Mesothelial cell of epicardium (in vitro differentiated cells): ENCODE measurements around the gene CCL28. TPM values are rescaled to one million over a fixed set of nuclear protein-coding genes. Genes with fewer than 3 reads are reported as not detected.

Experiments
- DNase-seq, 2 experiments: peaks; one replicate each; pipeline ENCODE4 v3.0.0; 2021; ENCODE audit warnings: low spot score in 2 of 2; ENCODE audit not compliant: unreplicated experiment in 2 of 2
- H3K27ac Mint-ChIP-seq: 2 replicates; pipeline ENCODE4 v1.8.0; 2021; ENCODE audit warnings: mixed read lengths
- H3K27me3 Mint-ChIP-seq: 2 replicates; pipeline ENCODE4 v1.8.0; 2021; ENCODE audit warnings: low read depth, mixed read lengths
- H3K36me3 Mint-ChIP-seq: 2 replicates; pipeline ENCODE4 v1.8.0; 2021; ENCODE audit warnings: mixed read lengths
- H3K4me1 Mint-ChIP-seq: 2 replicates; pipeline ENCODE4 v1.8.0; 2021; ENCODE audit warnings: mixed read lengths
- H3K4me3 Mint-ChIP-seq: 2 replicates; pipeline ENCODE4 v1.8.0; 2021; ENCODE audit warnings: mild to moderate bottlenecking, moderate library complexity, mixed read lengths
- H3K9me3 Mint-ChIP-seq: 2 replicates; pipeline ENCODE4 v1.8.0; 2021; ENCODE audit warnings: mixed read lengths
- total RNA-seq: library from RNA; stranded (reverse); gene quantifications from 3 replicates; pipeline ENCODE4 v1.2.1, GENCODE V29; 2021
- TF ChIP-seq, protein P1 (sequence below): fragments of 200-600 bp; sonication (generic); IDR thresholded peaks from one replicate; pipeline ENCODE4 v1.5.0; 2021; ENCODE audit warnings: antibody characterized with exemption; ENCODE audit not compliant: unreplicated experiment

Gene CCL28
- total RNA-seq, 1 donor from 2014 or later: not detected

DNA sequence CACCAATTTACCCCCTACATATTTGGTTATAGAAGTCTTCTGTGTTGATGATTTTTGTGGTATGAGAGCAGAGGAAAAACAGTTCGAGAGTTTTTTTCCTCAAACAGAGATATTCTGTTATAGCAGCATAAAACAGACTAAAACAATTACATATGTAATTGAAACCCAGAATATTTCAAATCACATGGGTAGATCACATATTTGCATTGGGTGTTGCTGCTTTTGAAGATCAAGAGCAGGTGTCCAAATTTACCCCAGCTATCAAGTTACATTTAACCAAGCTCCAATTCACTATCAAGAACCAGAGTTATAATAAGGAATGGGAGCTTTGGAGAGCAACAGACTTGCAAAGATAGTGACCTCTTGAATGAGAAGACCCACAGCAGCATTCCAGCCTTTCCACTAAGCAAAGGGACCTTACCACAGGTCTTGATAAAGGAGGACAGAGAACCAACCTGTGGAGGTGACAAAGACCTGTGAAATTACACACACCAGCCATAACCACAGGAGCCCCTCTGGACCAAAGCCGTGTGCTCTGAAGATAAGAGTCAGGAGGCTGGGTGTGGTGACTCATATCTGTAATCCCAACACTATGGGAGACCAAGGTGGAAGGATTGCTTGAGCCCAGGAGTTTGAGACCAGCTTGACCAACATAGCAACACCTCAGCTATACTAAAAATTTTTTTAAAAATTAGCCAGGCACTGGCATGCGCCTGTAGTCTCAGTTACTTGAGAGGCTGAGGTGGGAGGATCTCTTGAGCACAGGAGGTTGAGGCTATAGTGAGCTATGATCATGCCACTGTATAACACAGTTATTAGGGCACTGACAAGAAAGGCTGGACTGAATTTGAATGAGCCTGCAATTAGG, 4.0 kb upstream of the CCL28 start:
- DNase-seq: no peak
- Mint-ChIP-seq H3K9me3 (no peaks in the 10 kb centered on the region), H3K27me3 (no peaks in the 10 kb centered on the region), H3K4me1 (no peaks in the 10 kb centered on the region), H3K27ac (no peak overlapping the region), H3K36me3 (no peaks in the 10 kb centered on the region), H3K4me3 (no peak overlapping the region)
- TF ChIP-seq, protein P1, sequence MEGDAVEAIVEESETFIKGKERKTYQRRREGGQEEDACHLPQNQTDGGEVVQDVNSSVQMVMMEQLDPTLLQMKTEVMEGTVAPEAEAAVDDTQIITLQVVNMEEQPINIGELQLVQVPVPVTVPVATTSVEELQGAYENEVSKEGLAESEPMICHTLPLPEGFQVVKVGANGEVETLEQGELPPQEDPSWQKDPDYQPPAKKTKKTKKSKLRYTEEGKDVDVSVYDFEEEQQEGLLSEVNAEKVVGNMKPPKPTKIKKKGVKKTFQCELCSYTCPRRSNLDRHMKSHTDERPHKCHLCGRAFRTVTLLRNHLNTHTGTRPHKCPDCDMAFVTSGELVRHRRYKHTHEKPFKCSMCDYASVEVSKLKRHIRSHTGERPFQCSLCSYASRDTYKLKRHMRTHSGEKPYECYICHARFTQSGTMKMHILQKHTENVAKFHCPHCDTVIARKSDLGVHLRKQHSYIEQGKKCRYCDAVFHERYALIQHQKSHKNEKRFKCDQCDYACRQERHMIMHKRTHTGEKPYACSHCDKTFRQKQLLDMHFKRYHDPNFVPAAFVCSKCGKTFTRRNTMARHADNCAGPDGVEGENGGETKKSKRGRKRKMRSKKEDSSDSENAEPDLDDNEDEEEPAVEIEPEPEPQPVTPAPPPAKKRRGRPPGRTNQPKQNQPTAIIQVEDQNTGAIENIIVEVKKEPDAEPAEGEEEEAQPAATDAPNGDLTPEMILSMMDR: no peak

DNA sequence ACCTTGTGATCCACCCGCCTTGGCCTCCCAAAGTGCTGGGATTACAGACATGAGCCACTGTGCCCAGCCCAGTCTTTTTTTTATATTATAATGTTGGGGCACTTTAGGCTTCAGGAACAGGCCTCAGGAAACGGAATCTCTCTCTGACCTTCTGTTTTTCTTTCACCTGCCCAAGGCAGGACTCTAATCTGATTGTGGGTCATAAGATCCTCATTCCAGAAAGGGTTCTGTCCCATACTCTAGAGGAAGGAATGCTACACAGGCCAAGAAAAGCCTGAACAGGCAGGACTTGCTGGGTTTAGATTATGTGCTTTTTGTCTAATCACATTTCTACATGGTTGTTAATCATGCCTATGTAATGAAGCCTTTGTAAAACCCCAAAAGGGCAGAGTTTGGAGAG, 1.8 kb upstream of the CCL28 start:
- TF ChIP-seq, protein P1: no peak
- H3K27me3 Mint-ChIP-seq: no peaks in the 10 kb centered on the region
- H3K27ac Mint-ChIP-seq: no peak overlapping the region
- no peak for DNase-seq
- no peak overlapping the region for H3K4me3 Mint-ChIP-seq
- no peaks in the 10 kb centered on the region for H3K36me3 Mint-ChIP-seq
- H3K4me1 Mint-ChIP-seq: no peaks in the 10 kb centered on the region
- no peaks in the 10 kb centered on the region for H3K9me3 Mint-ChIP-seq

DNA sequence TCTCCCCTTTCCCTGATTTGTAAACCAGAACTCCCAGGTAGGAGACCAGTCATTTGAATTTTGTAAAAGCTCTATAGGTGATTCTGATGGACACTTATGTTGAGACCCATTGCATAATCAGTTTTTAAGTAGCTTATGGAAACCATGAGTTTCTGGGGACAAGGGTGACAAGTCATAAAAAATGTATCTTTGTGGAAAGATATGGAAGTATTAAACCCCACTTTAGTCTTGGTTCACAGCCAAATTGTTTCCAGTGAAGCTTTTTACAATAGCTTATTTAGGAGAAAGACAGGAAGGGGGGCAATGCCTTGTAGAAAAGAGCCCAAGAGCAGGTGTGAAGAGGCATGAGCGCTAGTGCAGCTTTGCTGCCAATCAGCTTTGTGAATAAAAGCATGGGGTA, 453 bp upstream of the CCL28 start:
- H3K27me3 Mint-ChIP-seq: no peaks in the 10 kb centered on the region
- H3K36me3 Mint-ChIP-seq: no peaks in the 10 kb centered on the region
- no peak for DNase-seq
- no peak overlapping the region for H3K27ac Mint-ChIP-seq
- TF ChIP-seq, protein P1: no peak
- no peaks in the 10 kb centered on the region for H3K4me1 Mint-ChIP-seq
- peaks cover 1% of the 10 kb centered on the region for H3K9me3 Mint-ChIP-seq
- no peak overlapping the region for H3K4me3 Mint-ChIP-seq

DNA sequence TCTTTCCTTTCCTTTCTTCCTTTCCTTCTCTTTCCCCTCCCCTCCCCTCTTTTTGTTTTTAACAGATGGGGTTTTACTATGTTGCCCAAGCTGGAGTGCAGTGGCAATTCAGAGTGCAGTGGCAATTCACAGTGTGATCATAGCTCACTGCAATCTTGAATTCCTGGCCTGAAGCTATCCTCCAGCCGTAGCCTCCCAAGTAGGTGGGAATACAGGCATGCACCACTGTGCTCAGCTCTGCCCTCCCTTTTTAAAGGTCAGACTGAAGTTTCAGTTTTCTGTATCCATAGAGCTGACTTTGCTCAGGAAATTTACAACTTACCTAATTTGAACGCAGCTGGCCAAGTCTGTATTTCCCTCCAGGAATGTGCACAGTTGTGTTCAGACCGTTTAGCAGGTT, 696 bp downstream of the CCL28 start:
- no peak overlapping the region for H3K27ac Mint-ChIP-seq
- no peak for DNase-seq
- H3K4me3 Mint-ChIP-seq: no peak overlapping the region
- no peaks in the 10 kb centered on the region for H3K36me3 Mint-ChIP-seq
- peaks cover 2% of the 10 kb centered on the region for H3K27me3 Mint-ChIP-seq
- TF ChIP-seq, protein P1: no peak
- H3K4me1 Mint-ChIP-seq: no peaks in the 10 kb centered on the region
- H3K9me3 Mint-ChIP-seq: peaks cover 4% of the 10 kb centered on the region

DNA sequence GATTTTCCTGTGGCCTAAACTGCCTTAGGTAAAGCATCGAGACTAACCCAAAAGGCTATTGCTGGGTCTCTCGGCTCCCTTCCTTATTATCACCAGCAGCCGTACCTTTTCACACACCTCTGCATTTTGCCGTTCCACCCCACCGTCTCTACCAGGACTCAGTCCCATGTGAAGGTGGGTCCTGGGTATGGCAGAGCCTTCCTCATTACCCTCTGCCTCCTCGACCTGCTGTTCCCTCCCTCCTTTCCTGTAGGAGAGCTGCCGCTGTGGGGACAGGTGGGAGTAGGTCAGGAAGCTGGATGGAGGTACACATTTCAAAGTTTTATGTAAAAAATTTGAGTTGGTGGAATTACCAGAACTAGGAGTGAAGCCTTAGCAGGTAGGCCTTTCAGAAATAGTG, 1.8 kb downstream of the CCL28 start:
- Mint-ChIP-seq H3K4me3 (no peak overlapping the region), H3K36me3 (no peaks in the 10 kb centered on the region), H3K27ac (no peak overlapping the region), H3K4me1 (no peaks in the 10 kb centered on the region), H3K9me3 (peaks cover 4% of the 10 kb centered on the region), H3K27me3 (peaks cover 5% of the 10 kb centered on the region)
- TF ChIP-seq, protein P1: no peak
- DNase-seq: no peak
